Left lung (tissue), 10 donors: ENCODE measurements around the gene VWA5B1. TPM values are rescaled to one million over a fixed set of nuclear protein-coding genes. Genes with fewer than 3 reads are reported as not detected.

ENCODE experiments used
- ATAC-seq: fragments of 200-7000 bp; cut with Tn5 transposase; one replicate; pipeline ENCODE4 v1.9.1; 2020; ENCODE audit warnings: moderate library complexity
- DNase-seq, 4 donors: peaks; one replicate each; pipeline ENCODE4 v3.0.0-alpha.2; 2013 to 2020
- H3K27ac ChIP-seq, 2 donors: fragments of 200-600 bp; sonication (generic) in 1 of 2; one replicate each; pipeline versions ENCODE4 v1.5.0 to v1.8.0; 2020 to 2021
- H3K27me3 ChIP-seq, 2 donors: fragments of 200-600 bp; sonication (generic) in 1 of 2; one replicate each; pipeline versions ENCODE4 v1.5.0 to v1.8.0; 2020 to 2021
- H3K36me3 ChIP-seq, 2 donors: fragments of 200-600 bp; sonication (generic) in 1 of 2; one replicate each; pipeline versions ENCODE4 v1.5.0 to v1.8.0; 2020 to 2021
- H3K4me1 ChIP-seq, 2 donors: fragments of 200-600 bp; one replicate each; pipeline ENCODE4 v1.8.0; 2021
- H3K4me3 ChIP-seq, 2 donors: fragments of 200-600 bp; sonication (generic) in 1 of 2; one replicate each; pipeline versions ENCODE4 v1.5.0 to v1.8.0; 2020 to 2021; ENCODE audit warnings: mild to moderate bottlenecking in 1 of 2
- H3K9me3 ChIP-seq, 2 donors: fragments of 200-600 bp; sonication (generic) in 1 of 2; one replicate each; pipeline versions ENCODE4 v1.5.0 to v1.8.0; 2020 to 2021
- intact Hi-C, 2 donors: fragments of 100-400 bp; cut with DNase I; formaldehyde crosslinking; loops; one replicate each; pipeline versions ENCODE4 v1.11.2 to v1.14.2; 2022
- polyA plus RNA-seq, 6 donors: library from polyadenylated mRNA; unstranded; fragments of 120-200 nt; gene quantifications; one replicate each; pipeline ENCODE4 v1.2.1, GENCODE V29; 2013; ENCODE audit not compliant: insufficient read length in 6 of 6
- total RNA-seq, 2 donors: library from RNA; stranded (reverse); fragmentation: NEBNext Ultra II Directional; extraction: Animal tissue kit (Norgen Biotek cat#: 25700); gene quantifications; one replicate each; pipeline ENCODE4 v1.2.1, GENCODE V29; 2021
- TF ChIP-seq, protein P1 (sequence below), 2 donors: fragments of 200-600 bp; sonication (generic) in 1 of 2; IDR thresholded peaks; one replicate each; pipeline versions ENCODE4 v1.5.0 to v1.8.0; 2021; ENCODE audit warnings: antibody characterized with exemption in 2 of 2
- donor health status: DM: no; HTN: yes; CAD: no.
- donor health status: DM: no; HTN: no; CAD: no.

Gene VWA5B1
- total and polyA plus RNA-seq, 8 donors: 0.15 to 1.2 (median 0.70) TPM

DNA sequence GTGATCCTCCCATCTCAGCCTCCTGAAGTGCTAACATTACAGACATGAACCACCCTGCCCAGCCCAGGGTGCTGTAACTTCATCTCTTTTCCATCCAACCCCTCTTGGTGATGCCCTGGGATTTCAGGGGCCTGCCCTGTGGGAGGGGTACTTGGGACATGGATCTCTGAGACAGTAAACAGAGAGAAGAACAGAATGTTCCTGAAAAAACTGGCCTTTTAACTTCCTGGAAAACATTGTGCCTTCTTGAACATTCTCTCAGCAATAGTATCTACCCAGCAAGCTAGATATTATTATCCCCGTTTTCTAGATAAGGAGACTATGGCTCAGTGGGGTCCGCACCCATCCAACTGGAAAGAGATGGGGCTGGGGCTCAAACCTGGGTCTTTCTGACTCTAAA is 57.0 kb downstream of the VWA5B1 start:
- TF ChIP-seq, protein P1, sequence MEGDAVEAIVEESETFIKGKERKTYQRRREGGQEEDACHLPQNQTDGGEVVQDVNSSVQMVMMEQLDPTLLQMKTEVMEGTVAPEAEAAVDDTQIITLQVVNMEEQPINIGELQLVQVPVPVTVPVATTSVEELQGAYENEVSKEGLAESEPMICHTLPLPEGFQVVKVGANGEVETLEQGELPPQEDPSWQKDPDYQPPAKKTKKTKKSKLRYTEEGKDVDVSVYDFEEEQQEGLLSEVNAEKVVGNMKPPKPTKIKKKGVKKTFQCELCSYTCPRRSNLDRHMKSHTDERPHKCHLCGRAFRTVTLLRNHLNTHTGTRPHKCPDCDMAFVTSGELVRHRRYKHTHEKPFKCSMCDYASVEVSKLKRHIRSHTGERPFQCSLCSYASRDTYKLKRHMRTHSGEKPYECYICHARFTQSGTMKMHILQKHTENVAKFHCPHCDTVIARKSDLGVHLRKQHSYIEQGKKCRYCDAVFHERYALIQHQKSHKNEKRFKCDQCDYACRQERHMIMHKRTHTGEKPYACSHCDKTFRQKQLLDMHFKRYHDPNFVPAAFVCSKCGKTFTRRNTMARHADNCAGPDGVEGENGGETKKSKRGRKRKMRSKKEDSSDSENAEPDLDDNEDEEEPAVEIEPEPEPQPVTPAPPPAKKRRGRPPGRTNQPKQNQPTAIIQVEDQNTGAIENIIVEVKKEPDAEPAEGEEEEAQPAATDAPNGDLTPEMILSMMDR (IDR thresholded peaks at IDR 0.05): no peak
- Histone ChIP-seq H3K36me3 (no peaks in the 10 kb centered on the region), H3K4me3 (no peak overlapping the region), H3K27me3 (peaks cover 3 to 51% of the 10 kb centered on the region in 2 donors), H3K4me1 (peaks cover 0 to 3% of the 10 kb centered on the region in 2 donors), H3K9me3 (peaks cover 0 to 3% of the 10 kb centered on the region in 2 donors), H3K27ac (no peak overlapping the region)
- no peak for ATAC-seq
- intact Hi-C loops: no loop called here
- DNase-seq: no peak

DNA sequence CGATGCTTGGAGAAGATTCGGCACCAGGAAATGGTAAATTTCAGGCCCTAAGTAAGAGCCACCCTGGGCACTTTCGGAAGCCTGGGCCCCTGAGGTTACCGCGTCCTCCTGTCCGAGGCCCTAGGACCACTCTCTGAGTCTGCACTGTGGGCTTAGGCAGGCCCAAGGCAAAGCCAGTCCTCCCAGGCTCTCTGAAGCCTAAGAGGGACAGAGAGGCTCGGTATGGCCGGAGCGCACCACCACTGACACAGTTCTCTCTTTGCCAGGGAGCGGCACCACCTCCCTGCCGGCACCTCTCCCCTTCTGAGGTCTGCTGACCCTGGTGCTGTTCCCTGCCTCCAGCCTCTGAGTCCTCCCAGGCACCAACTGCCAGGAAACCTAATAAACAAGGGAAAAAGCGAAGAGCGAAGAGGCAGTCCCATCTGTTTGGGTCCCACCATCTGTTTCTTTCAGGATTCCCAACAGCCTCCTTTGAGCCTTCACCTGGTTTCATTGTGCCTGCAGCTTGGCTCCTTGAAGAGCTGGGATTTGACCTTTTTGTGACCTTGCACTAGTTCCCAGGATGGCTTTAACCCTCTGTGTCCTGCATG is 57.7 kb downstream of the VWA5B1 start:
- Histone ChIP-seq H3K4me3 (no peak overlapping the region), H3K9me3 (peaks cover 0 to 3% of the 10 kb centered on the region in 2 donors), H3K27me3 (peaks cover 3 to 47% of the 10 kb centered on the region in 2 donors), H3K27ac (no peak overlapping the region), H3K4me1 (no peaks in the 10 kb centered on the region), H3K36me3 (no peaks in the 10 kb centered on the region)
- ATAC-seq (no peak), DNase-seq (no peak)
- intact Hi-C loops: no loop called here
- TF ChIP-seq, protein P1 (IDR thresholded peaks at IDR 0.05): no peak

DNA sequence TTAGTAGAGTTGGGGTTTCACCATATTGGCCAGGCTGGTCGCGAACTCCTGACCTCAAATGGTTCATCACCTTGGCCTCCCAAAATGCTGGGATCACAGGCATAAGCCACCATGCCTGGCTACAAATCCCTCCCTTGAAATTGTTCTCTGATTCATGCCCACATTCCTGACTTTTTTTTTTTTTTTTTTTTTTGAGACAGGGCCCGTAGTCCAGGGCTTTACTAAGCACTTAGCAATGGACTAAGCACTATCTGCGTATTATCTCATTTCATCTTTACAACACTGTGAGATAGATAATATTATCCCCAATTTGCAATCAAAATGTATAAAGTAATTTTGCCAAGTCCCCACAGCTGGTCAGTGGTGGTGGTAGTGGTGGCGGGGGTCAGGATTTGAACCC is 58.9 kb downstream of the VWA5B1 start:
- intact Hi-C loops: no loop called here
- Histone ChIP-seq H3K9me3 (peaks cover 0 to 3% of the 10 kb centered on the region in 2 donors), H3K27me3 (peaks cover 3 to 46% of the 10 kb centered on the region in 2 donors), H3K4me3 (no peak overlapping the region), H3K4me1 (no peaks in the 10 kb centered on the region), H3K36me3 (no peaks in the 10 kb centered on the region), H3K27ac (no peak overlapping the region)
- TF ChIP-seq, protein P1 (IDR thresholded peaks at IDR 0.05): no peak
- no peak for DNase-seq
- ATAC-seq: no peak

DNA sequence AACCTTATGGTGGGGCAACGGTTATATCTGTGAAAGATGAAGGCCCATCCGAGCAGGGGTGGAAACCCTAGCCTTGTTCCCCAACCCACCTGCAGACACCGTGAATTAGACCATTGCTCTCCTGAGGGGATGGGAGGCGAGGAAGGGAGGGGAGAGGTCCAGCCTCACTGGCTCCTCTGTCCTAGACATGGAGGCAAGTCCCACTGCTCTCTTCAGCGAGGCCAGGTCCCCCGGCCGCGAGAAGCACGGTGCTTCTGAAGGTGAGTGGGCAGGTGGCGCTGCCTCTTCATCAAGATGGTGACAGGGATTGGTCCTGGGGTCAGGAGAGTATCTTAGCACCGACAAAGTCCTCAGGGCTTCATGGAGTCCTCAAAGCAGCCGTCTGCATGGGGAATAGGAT is 59.3 kb downstream of the VWA5B1 start:
- no peak for DNase-seq
- no peak for ATAC-seq
- Histone ChIP-seq H3K27ac (no peak overlapping the region), H3K36me3 (no peaks in the 10 kb centered on the region), H3K9me3 (peaks cover 0 to 3% of the 10 kb centered on the region in 2 donors), H3K4me3 (no peak overlapping the region), H3K4me1 (no peaks in the 10 kb centered on the region), H3K27me3 (peaks cover 0 to 42% of the 10 kb centered on the region in 2 donors)
- TF ChIP-seq, protein P1 (IDR thresholded peaks at IDR 0.05): no peak
- intact Hi-C loops: no loop called here

DNA sequence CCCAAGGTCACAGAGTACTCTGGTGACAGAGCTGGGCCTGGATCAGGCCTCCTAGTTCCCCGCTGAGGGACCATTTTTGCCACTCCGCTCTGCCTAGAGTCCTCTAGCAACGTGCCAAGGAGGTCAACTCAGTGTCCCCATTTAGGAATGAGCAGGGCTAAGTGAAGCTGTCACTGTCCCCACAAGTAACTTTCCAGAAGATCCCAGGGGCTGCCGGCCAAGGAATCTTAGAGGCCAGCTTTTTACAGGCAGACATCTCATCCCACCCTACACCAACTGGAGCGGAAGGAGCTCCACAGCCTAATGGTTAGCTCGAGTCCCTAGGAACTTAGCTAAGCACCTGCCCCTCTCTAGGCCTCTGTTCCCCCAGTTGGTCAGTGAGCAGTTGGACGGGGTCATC is 59.7 kb downstream of the VWA5B1 start:
- Histone ChIP-seq H3K4me3 (no peak overlapping the region), H3K4me1 (no peaks in the 10 kb centered on the region), H3K27ac (no peak overlapping the region), H3K27me3 (peaks cover 0 to 39% of the 10 kb centered on the region in 2 donors), H3K9me3 (peaks cover 0 to 3% of the 10 kb centered on the region in 2 donors), H3K36me3 (no peaks in the 10 kb centered on the region)
- TF ChIP-seq, protein P1 (IDR thresholded peaks at IDR 0.05): no peak
- ATAC-seq: no peak
- intact Hi-C loops: no loop called here
- DNase-seq: no peak
